Natural killer cell treated with Interleukin-12 subunit alpha and Interleukin-12 subunit beta and Interleukin-15 and Interleukin-18, amount 100 ng/mL, for 72 hours (primary cell): ENCODE results near the gene KLHL13. TPM values are rescaled to one million over a fixed set of nuclear protein-coding genes. Genes with fewer than 3 reads are reported as not detected.

Experiments
- ATAC-seq, 2 donors: fragments of 150-1000 bp; cut with Tn5 transposase in 1 of 2; sonication (Bioruptor Pico), chemical (Tn5 transposase) in 1 of 2; 2 replicates each; pipeline ENCODE4 v1.10.0; 2021
- DNase-seq: peaks from one replicate; pipeline ENCODE4 v3.0.0; 2022; ENCODE audit warnings: low spot score
- H3K27ac Mint-ChIP-seq, 2 donors: 1 replicate in 1 of 2; 2 replicates in 1 of 2; pipeline ENCODE4 v1.8.0; 2022; ENCODE audit warnings: mixed read lengths in 2 of 2, mild to moderate bottlenecking in 1 of 2, moderate library complexity in 1 of 2
- H3K27me3 Mint-ChIP-seq, 2 donors: 1 replicate in 1 of 2; 2 replicates in 1 of 2; pipeline ENCODE4 v1.8.0; 2022; ENCODE audit warnings: mixed read lengths in 2 of 2
- H3K36me3 Mint-ChIP-seq: one replicate; pipeline ENCODE4 v1.8.0; 2022; ENCODE audit warnings: mixed read lengths
- H3K4me1 Mint-ChIP-seq, 2 donors: 1 replicate in 1 of 2; 2 replicates in 1 of 2; pipeline ENCODE4 v1.8.0; 2022; ENCODE audit warnings: low read depth in 2 of 2, mixed read lengths in 2 of 2, mild to moderate bottlenecking in 1 of 2
- H3K4me3 Mint-ChIP-seq: one replicate; pipeline ENCODE4 v1.8.0; 2022; ENCODE audit warnings: mixed read lengths
- H3K9me3 Mint-ChIP-seq: 2 replicates; pipeline ENCODE4 v1.8.0; 2022; ENCODE audit warnings: mixed read lengths
- total RNA-seq, 2 donors: library from RNA; stranded (reverse); gene quantifications; one replicate each; pipeline ENCODE4 v1.2.3, GENCODE V29; 2022

KLHL13 gene
- total RNA-seq, 2 donors from 2014 or later = 0.86 to 1.0 TPM

DNA sequence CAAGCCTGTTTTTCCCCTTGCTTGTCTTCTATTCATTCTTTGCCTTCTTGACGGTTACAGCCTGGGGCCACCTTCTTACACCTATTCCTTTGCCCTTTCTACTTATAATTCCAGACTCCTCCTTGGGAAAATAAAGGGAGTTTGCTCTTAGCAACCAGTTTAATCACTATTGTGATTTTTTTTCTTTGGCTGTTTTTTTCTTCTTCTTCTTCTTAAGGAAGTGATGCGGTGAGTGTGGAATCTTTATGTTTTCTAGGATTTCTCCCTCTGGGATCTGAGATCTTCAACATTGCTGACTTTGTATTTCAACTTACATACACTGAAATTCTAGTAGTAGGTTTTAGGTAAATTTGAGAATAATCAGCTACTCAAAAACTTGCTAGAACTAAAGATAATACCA, 1.1 kb upstream of the KLHL13 start:
- ATAC-seq = no peak
- H3K4me3 Mint-ChIP-seq = peak overlapping the region; percentile 43
- no peaks in the 10 kb centered on the region for H3K9me3 Mint-ChIP-seq
- H3K4me1 Mint-ChIP-seq = peaks cover 6 to 9% of the 10 kb centered on the region in 2 donors
- DNase-seq = no peak
- H3K27ac Mint-ChIP-seq = no peak overlapping the region
- H3K36me3 Mint-ChIP-seq = peaks cover 6% of the 10 kb centered on the region
- H3K27me3 Mint-ChIP-seq = peaks cover 19 to 30% of the 10 kb centered on the region in 2 donors

DNA sequence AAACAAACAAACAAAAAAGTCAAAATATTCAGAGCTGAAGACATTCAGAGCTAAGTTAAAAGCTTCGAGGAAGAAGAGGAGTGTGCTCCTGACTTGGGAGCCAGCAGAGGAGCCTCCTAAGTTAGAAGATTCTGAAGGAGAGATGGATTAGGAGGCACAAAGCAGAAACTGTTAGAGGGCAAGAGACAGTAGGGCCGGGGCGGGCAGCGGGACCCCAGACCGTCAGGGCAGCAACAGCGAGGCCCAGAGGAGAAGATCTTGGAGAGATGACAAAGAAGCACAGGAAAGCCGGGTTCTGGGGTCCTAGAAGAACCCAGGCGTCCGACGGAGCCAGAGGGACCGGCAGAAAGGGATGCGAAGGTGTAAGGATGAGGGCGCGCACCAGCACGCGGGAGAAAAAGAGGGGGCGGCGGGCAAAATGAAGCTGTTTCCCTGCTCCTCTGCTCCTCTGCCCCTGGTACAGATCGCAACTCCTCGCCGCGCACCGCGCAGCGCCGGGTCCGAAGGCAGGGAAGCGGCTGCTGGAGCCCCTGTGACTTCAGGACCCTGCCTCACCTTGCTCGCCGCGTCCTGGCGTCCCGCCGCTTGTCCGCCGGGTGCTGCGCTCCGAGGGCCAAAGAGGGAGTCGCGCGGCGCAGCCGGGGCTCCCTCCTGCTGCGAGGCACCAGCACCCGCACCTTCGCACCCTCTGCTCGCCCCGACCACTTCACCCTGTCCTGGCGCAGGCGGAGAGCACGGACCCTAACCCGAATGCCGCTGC, 477 bp downstream of the KLHL13 start:
- no peaks in the 10 kb centered on the region for H3K9me3 Mint-ChIP-seq
- H3K27ac Mint-ChIP-seq = peak overlapping the region in 1 of 2 donors; percentile 42
- H3K4me1 Mint-ChIP-seq = peaks cover 6 to 9% of the 10 kb centered on the region in 2 donors
- ATAC-seq = peak; percentile 24 to 62
- peak overlapping the region; percentile 82 for H3K4me3 Mint-ChIP-seq
- peaks cover 6% of the 10 kb centered on the region for H3K36me3 Mint-ChIP-seq
- no peak for DNase-seq
- H3K27me3 Mint-ChIP-seq = peaks cover 18 to 27% of the 10 kb centered on the region in 2 donors

DNA sequence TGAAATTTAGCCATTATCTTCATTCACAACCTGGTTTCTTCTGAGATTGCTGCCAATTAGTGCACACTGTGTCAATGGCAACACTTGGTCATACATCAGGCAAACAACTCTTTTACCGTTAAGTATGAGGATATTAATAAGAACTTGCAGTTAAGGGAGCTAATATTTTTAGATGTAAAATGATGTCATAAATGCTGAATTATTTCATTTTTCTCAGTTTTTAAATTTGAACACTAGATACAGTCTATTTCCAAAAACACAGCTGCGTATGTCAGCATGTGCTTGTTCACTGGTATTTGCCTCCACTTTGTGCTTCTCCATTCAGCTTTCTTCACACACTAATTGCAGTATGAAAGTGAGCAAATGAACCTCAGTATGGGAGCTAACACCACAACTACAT, 1.6 kb downstream of the KLHL13 start:
- DNase-seq (no peak), ATAC-seq (no peak)
- H3K9me3 Mint-ChIP-seq = no peaks in the 10 kb centered on the region
- peaks cover 6% of the 10 kb centered on the region for H3K36me3 Mint-ChIP-seq
- peaks cover 16 to 23% of the 10 kb centered on the region in 2 donors for H3K27me3 Mint-ChIP-seq
- H3K27ac Mint-ChIP-seq = no peak overlapping the region
- peaks cover 6 to 9% of the 10 kb centered on the region in 2 donors for H3K4me1 Mint-ChIP-seq
- H3K4me3 Mint-ChIP-seq = no peak overlapping the region

DNA sequence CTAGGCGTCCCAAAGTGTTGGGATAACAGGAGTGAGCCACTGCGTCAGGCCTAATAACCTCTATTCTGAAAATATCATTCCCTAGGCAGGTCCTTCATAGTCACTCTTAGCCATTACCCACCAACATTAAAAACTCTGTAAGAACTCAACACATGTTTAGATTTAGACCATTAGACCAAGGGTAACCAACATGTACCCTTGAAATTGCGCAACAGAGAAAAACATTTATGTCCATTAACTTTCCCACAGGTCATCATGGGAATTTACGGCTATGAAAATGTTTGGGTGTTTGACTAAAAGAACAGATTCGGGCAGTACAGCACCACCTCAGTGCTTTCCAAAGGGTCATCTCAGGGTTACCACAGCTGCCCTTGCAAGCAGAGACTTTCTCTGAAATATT, 7.5 kb downstream of the KLHL13 start:
- Mint-ChIP-seq H3K27me3 (peaks cover 4 to 5% of the 10 kb centered on the region in 2 donors), H3K4me3 (no peak overlapping the region), H3K4me1 (no peaks in the 10 kb centered on the region), H3K36me3 (no peaks in the 10 kb centered on the region), H3K9me3 (no peaks in the 10 kb centered on the region), H3K27ac (no peak overlapping the region)
- DNase-seq (no peak), ATAC-seq (no peak)

DNA sequence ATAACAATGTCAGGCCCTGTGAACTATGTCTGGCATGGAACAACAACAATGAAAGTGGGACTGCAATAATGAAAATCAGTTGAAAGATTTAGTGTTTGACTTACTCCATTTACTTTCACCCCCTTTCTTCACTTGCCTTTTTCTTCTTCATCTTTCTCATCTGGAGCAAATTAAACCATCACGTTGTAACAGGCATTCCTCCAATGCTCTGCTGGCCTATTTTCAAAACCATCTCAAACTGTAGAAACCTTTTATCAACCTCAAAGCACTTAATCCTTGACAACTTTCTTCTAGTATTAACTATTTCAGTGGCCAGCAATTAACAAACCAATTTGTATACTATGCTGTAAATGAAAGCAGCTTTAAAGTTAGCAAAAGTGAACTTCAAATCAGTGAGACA, 8.3 kb downstream of the KLHL13 start:
- no peak for ATAC-seq
- Mint-ChIP-seq H3K27me3 (peaks cover 0 to under 1% of the 10 kb centered on the region in 2 donors), H3K27ac (no peak overlapping the region), H3K9me3 (no peaks in the 10 kb centered on the region), H3K36me3 (no peaks in the 10 kb centered on the region), H3K4me1 (no peaks in the 10 kb centered on the region), H3K4me3 (no peak overlapping the region)
- DNase-seq = no peak

DNA sequence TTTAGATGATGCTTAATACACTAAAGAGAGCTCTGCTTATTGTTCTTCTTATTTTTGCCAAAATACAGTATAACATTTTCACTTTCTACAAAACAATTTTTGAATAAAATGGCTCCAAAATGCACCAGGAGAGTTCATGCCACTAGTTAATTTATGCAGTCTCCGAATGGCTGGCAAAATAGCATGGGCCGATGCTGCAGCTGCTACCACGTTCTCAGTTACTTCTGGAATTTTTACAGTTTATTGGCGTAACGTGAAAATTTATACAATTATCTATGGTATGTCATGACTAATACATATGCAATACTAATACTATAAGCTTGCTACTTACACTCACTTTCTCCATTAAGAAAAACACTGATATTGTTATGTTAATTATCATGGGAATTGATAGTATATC, 16.5 kb downstream of the KLHL13 start:
- Mint-ChIP-seq H3K27ac (no peak overlapping the region), H3K4me3 (no peak overlapping the region), H3K4me1 (no peaks in the 10 kb centered on the region), H3K27me3 (no peaks in the 10 kb centered on the region), H3K36me3 (peaks cover 6% of the 10 kb centered on the region), H3K9me3 (no peaks in the 10 kb centered on the region)
- ATAC-seq (no peak), DNase-seq (no peak)

DNA sequence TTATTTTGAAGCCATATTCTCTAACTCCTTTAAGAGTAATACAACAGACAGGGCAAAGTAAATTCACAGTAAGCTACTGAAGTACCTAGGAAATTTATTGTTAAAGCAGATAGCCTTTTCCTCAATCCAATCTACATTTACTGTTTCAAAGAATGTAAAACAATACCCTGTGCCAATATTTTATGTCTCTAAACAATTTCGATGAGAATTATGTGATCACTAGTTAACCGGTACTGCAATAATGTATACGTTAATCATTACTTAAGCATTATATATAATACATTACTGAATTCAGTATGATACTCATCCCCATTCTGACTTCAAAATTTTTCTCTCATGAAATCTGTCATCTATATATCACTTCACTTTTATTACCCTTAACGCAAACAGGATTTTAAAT, 28.5 kb downstream of the KLHL13 start:
- DNase-seq (no peak), ATAC-seq (no peak)

DNA sequence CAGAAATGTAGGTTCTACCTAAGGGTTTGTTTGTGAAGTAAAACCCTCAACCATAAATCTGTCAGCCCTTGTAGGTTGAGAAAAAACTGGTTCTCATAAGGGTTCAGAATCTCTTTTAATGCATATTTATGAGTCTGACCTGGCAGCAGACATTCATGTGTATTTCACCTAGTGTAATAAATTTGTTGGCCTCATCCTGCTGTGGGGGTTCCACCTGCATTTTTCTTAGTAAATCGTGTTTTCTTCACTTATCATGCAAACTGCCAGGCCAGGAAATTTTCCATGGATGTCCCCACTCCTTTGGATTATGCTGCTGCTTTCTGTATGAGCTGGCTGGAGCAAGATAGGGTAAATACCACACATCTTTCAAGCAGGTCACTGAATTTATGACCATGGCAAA, 42.4 kb downstream of the KLHL13 start:
- H3K27me3 Mint-ChIP-seq = peaks cover 0 to 3% of the 10 kb centered on the region in 2 donors
- no peaks in the 10 kb centered on the region for H3K4me1 Mint-ChIP-seq
- H3K9me3 Mint-ChIP-seq = no peaks in the 10 kb centered on the region
- no peak for ATAC-seq
- H3K4me3 Mint-ChIP-seq = no peak overlapping the region
- no peak for DNase-seq
- no peak overlapping the region for H3K27ac Mint-ChIP-seq
- H3K36me3 Mint-ChIP-seq = no peaks in the 10 kb centered on the region

More for the DNA sequence above, 28.5 kb downstream of the KLHL13 start:
- no peak overlapping the region for H3K27ac Mint-ChIP-seq
- no peaks in the 10 kb centered on the region for H3K36me3 Mint-ChIP-seq
- no peaks in the 10 kb centered on the region for H3K9me3 Mint-ChIP-seq
- H3K4me1 Mint-ChIP-seq = no peaks in the 10 kb centered on the region
- H3K4me3 Mint-ChIP-seq = no peak overlapping the region
- H3K27me3 Mint-ChIP-seq = peaks cover 0 to 2% of the 10 kb centered on the region in 2 donors

DNA sequence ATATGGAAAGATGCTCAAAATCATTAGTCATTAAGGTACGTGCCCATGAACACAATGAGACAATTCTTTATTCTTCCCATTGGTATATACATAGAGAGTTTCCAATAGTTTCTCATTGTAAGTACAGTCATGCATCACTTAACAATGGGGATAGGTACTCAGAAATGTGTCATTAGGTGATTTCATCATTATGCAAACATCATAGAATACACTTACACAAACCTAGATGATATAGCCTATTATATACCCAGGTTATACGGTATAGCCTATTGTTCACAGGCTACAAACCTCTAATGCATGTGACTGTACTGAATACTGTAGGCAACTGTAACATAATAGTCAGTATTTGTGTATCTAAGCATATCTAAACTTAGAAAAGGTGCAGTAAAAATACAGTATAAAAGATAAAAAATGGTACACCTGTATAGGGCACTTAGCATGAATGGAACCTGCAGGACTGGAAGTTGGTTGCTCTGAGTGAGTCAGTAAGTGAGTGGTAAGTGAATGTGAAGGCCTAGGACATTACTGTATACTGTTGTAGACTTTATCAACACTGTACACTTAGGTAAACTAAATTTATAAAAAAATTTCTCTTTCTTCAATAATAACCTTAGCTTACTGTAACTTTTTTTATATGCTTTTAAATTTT, 49.6 kb downstream of the KLHL13 start:
- Mint-ChIP-seq H3K9me3 (no peaks in the 10 kb centered on the region), H3K27ac (no peak overlapping the region), H3K27me3 (peaks cover 0 to 7% of the 10 kb centered on the region in 2 donors), H3K4me3 (no peak overlapping the region), H3K36me3 (no peaks in the 10 kb centered on the region), H3K4me1 (no peaks in the 10 kb centered on the region)
- ATAC-seq (no peak), DNase-seq (no peak)

DNA sequence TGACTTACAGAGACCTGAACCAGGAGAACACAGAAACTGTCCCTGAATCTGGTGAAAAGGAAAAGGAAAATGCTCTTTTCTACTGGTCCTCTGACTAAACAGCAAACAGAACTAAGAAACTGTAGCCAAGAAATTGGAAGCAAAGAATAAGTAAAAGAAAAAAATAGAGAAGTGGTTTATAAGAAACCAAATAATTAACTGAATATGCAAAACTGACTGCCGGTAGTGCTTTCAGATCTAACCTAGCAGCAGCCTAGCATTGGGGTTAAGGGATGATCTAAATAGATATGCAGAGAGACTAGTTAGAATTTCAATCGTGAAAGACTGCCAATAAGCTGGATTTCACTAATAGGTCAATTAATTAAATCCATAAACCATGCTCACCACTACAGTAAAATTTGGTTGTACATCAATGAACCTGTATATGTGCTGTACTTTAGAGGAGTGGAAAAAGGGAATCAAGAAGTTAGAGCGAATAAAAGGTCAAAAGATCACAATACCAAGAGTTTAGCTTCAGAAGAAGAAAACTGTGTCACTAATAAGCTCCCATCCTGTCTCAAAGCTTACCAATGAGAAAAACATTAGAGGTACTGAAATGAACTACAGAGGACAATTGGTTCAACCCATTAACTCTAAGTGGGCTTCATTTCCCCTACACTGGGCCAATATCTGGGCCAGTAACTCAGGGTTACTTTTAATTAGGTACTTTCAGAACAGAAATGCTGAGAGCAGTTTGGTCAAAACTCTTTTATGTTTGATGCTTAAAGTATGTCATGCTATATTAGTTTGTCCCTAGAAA, 53.6 kb downstream of the KLHL13 start:
- Mint-ChIP-seq H3K4me1 (no peaks in the 10 kb centered on the region), H3K36me3 (no peaks in the 10 kb centered on the region), H3K9me3 (no peaks in the 10 kb centered on the region), H3K4me3 (no peak overlapping the region), H3K27me3 (peaks cover 0 to 3% of the 10 kb centered on the region in 2 donors), H3K27ac (no peak overlapping the region)
- DNase-seq (no peak), ATAC-seq (no peak)

DNA sequence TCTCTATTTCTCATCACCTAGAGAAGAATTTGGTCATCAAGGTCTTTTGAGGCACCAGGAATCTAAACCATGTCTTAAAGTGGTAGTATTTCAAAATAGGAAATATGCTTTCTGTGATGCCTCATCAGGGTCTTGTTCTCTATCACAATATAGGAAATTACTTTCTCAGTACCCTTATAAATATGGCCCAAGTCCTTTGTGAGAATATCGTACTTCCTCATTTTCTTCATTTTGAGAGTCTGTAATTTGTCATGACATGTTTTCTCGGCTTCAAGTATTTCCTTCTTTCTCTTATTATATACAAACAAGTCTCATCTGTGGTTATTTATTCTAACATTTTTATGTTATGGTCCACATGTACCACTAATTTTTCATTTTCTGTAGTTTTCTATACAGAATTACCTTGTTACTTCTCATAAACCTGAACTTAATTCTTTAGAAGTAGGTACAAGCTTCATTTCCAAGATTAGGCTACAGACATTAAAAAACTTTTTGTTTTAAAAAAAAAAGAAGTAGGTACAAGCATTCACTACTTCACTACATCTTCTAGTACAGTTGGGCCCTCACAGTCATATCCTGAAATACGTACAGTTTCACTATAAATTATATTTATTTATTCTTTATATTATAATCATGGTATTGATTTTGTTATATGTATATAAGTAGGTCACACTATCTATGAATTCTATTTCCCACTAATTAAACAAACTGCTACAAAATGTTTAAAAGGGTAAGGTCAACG, 54.4 kb downstream of the KLHL13 start:
- no peaks in the 10 kb centered on the region for H3K36me3 Mint-ChIP-seq
- DNase-seq (no peak), ATAC-seq (no peak)
- no peaks in the 10 kb centered on the region for H3K9me3 Mint-ChIP-seq
- no peak overlapping the region for H3K27ac Mint-ChIP-seq
- no peak overlapping the region for H3K4me3 Mint-ChIP-seq
- peaks cover 0 to 2% of the 10 kb centered on the region in 2 donors for H3K27me3 Mint-ChIP-seq
- no peaks in the 10 kb centered on the region for H3K4me1 Mint-ChIP-seq

DNA sequence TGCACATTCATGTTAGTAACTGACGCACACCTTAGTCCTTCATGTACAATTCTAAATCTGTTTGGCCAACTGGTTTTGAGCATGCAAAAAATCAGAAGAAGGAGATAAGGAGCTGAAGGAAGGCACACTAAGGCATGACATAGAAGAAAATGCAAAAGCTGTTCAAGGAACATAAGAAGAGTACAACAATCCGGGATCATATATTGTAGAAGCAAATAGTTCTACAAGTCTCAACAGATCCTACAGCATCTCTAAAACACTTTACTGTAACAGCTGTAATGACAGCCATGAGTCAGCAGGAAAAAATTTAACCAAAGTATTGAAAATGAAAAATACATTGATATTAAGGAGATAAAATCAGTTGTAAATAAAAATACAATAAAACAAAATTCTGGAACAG, 57.7 kb downstream of the KLHL13 start:
- DNase-seq (no peak), ATAC-seq (no peak)
- Mint-ChIP-seq H3K4me1 (no peaks in the 10 kb centered on the region), H3K27ac (no peak overlapping the region), H3K27me3 (peaks cover 0 to 2% of the 10 kb centered on the region in 2 donors), H3K4me3 (no peak overlapping the region), H3K36me3 (no peaks in the 10 kb centered on the region), H3K9me3 (no peaks in the 10 kb centered on the region)

DNA sequence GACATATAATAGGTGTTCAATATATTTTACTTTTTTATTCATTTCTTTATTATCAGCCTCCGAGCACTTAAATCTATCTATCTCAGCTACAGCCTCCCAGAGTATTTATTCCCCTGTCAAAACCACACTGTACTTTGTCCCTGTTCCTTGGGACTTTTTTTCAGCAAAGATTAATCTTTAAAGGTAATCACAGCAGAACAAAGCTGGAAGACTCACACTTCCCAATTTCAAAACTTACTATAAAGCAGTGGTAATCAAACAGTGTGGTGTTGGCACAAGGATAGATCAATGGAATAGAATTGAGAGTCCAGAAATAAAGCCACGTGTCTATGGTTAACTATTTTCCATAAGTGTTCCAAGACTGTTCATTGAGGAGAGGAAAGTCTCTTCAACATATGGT, 59.7 kb downstream of the KLHL13 start:
- H3K27ac Mint-ChIP-seq = no peak overlapping the region
- no peak overlapping the region for H3K4me3 Mint-ChIP-seq

More for the DNA sequence above, 59.7 kb downstream of the KLHL13 start:
- Mint-ChIP-seq H3K9me3 (no peaks in the 10 kb centered on the region), H3K36me3 (no peaks in the 10 kb centered on the region), H3K4me1 (no peaks in the 10 kb centered on the region), H3K27me3 (no peaks in the 10 kb centered on the region)
- DNase-seq (no peak), ATAC-seq (no peak)
